Stomach (tissue), 4 donors: ENCODE data around the gene PLCG2.

Experiments used
- POLR2A ChIP-seq, 4 donors: fragments of 450-650 bp; IDR thresholded peaks; one replicate each; pipeline ENCODE4 v1.6.1; 2016; ENCODE audit warnings: antibody characterized with exemption in 4 of 4, control low read depth in 2 of 4, mild to moderate bottlenecking in 1 of 4, moderate library complexity in 1 of 4
- TF ChIP-seq, protein P1 (sequence below), 7 experiments: fragments of 450-650 bp in 4 of 7; fragments of 200-600 bp in 3 of 7; sonication (generic) in 3 of 7; IDR thresholded peaks; one replicate each; pipeline ENCODE4 v1.5.1; 2016 to 2019; ENCODE audit warnings: antibody characterized with exemption in 7 of 7, control low read depth in 2 of 7, mild to moderate bottlenecking in 1 of 7

DNA sequence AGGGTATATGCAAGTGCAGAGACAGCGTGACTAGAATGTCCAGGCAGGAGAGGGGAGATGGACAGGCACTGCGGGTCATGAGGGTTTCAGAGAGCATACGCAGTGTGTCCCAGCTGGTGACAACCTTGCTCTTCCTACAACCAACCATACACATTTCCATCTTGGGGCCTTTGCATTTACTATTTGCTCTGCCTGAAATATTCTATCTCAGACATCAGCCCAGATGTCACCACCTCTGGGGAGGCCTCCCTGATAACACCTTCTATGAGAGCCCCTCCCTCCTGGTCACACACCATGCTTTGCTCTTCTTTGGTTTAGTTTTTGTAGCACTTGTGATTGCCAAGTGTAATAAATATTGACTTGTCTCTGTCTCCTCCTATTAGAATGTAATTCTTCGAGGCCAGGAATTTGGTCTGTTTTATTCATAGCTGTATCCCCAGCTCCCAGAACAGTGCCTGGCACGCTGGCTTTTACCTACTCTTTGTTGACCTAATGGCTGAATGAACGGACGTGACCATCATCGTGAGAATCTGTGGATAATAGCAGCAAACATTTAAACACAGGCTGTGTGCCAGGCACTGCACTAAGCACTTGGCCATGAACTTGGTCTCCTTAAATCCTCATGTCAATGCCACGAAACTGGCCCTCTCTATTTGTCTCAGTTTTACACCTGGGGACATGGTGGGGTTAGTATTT is 51.9 kb downstream of the PLCG2 start:
- no peak for TF ChIP-seq POLR2A (IDR thresholded peaks at IDR 0.05)
- TF ChIP-seq, protein P1, sequence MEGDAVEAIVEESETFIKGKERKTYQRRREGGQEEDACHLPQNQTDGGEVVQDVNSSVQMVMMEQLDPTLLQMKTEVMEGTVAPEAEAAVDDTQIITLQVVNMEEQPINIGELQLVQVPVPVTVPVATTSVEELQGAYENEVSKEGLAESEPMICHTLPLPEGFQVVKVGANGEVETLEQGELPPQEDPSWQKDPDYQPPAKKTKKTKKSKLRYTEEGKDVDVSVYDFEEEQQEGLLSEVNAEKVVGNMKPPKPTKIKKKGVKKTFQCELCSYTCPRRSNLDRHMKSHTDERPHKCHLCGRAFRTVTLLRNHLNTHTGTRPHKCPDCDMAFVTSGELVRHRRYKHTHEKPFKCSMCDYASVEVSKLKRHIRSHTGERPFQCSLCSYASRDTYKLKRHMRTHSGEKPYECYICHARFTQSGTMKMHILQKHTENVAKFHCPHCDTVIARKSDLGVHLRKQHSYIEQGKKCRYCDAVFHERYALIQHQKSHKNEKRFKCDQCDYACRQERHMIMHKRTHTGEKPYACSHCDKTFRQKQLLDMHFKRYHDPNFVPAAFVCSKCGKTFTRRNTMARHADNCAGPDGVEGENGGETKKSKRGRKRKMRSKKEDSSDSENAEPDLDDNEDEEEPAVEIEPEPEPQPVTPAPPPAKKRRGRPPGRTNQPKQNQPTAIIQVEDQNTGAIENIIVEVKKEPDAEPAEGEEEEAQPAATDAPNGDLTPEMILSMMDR (IDR thresholded peaks at IDR 0.05), result no peak
